Kidney epithelial cell (primary cell): ENCODE results near the gene BBS10. TPM values are rescaled to one million over a fixed set of nuclear protein-coding genes. Genes with fewer than 3 reads are reported as not detected.
A peak's percentile ranks its signal among the peaks of the same experiment; 100 is the strongest.

Experiments
- DNase-seq: peaks from one replicate; pipeline ENCODE4 v3.0.0-alpha.2; 2010; ENCODE audit warnings: low read depth
- H3K27me3 ChIP-seq: 2 replicates; pipeline ENCODE4 v1.6.0; 2011; ENCODE audit warnings: low read length; ENCODE audit not compliant: control insufficient read depth, insufficient read depth
- H3K36me3 ChIP-seq: 2 replicates; pipeline ENCODE4 v1.5.1; 2011; ENCODE audit warnings: low read length; ENCODE audit not compliant: control insufficient read depth, insufficient read depth
- H3K4me3 ChIP-seq: 2 replicates; pipeline ENCODE4 v1.5.1; 2011; ENCODE audit warnings: low read depth, mild to moderate bottlenecking, control low read depth, low read length
- CTCF ChIP-seq: IDR thresholded peaks from 2 replicates; pipeline ENCODE4 v1.5.1; 2011; ENCODE audit warnings: mild to moderate bottlenecking, moderate library complexity, low read length, control low read depth, inconsistent platforms; ENCODE audit not compliant: insufficient read depth, poor library complexity, severe bottlenecking
- total RNA-seq: library from RNA; depleted of rRNA; stranded (reverse); fragments of >200 nt; gene quantifications from 2 replicates; pipeline ENCODE4 v1.2.3, GENCODE V29; 2015

Gene BBS10
- total RNA-seq, 1 donor from 2014 or later: 14.4 TPM

- no peak for TF ChIP-seq CTCF
- H3K27me3 ChIP-seq: no peaks in the 10 kb centered on the region
- no peaks in the 10 kb centered on the region for H3K36me3 ChIP-seq
- no peak for DNase-seq
- no peak overlapping the region for H3K4me3 ChIP-seq
These were observed 12.1 kb upstream of the BBS10 start for GRCh38 chr12:76360316-76360715.

- no peaks in the 10 kb centered on the region for H3K27me3 ChIP-seq
- no peak for DNase-seq
- no peaks in the 10 kb centered on the region for H3K36me3 ChIP-seq
- no peak for TF ChIP-seq CTCF
- H3K4me3 ChIP-seq: no peak overlapping the region
These were observed 7.9 kb upstream of the BBS10 start for GRCh38 chr12:76356071-76356470.

- peak overlapping the region; percentile 82 for H3K4me3 ChIP-seq
- no peaks in the 10 kb centered on the region for H3K27me3 ChIP-seq
- DNase-seq: peak; percentile 31
- peak; percentile 66 for TF ChIP-seq CTCF
- H3K36me3 ChIP-seq: no peaks in the 10 kb centered on the region
These were observed 1.3 kb downstream of the BBS10 start for GRCh38 chr12:76346798-76347420.

GRCh38 chr12:76346236-76346635 lies 2.0 kb downstream of the BBS10 start:
- DNase-seq: no peak
- no peaks in the 10 kb centered on the region for H3K36me3 ChIP-seq

GRCh38 chr12:76345569-76345968 lies 2.6 kb downstream of the BBS10 start:
- no peaks in the 10 kb centered on the region for H3K27me3 ChIP-seq
- no peak overlapping the region for H3K4me3 ChIP-seq
- no peak for DNase-seq
- H3K36me3 ChIP-seq: no peaks in the 10 kb centered on the region
- TF ChIP-seq CTCF: no peak

More at GRCh38 chr12:76346236-76346635, 2.0 kb downstream of the BBS10 start:
- Histone ChIP-seq H3K4me3 (no peak overlapping the region), H3K27me3 (no peaks in the 10 kb centered on the region)
- TF ChIP-seq CTCF: no peak

GRCh38 chr12:76341436-76342030 lies 6.7 kb downstream of the BBS10 start:
- no peak for TF ChIP-seq CTCF
- no peaks in the 10 kb centered on the region for H3K36me3 ChIP-seq
- DNase-seq: no peak
- no peak overlapping the region for H3K4me3 ChIP-seq
- H3K27me3 ChIP-seq: no peaks in the 10 kb centered on the region
